Esophagus muscularis mucosa (tissue), 4 donors: ENCODE measurements around the gene EPHA2.

Source experiments
- CTCF ChIP-seq, 3 experiments: fragments of 200-600 bp in 2 of 3; fragments of 450-650 bp in 1 of 3; sonication (generic) in 2 of 3; IDR thresholded peaks; one replicate each; pipeline ENCODE4 v1.5.1; 2017 to 2019; ENCODE audit warnings: antibody characterized with exemption in 3 of 3, mild to moderate bottlenecking in 2 of 3, moderate library complexity in 1 of 3
- EP300 ChIP-seq: sonication (generic); formaldehyde crosslinking; IDR thresholded peaks from one replicate; pipeline ENCODE4 v1.6.1; 2017; ENCODE audit warnings: antibody characterized with exemption
- POLR2A ChIP-seq: fragments of 450-650 bp; IDR thresholded peaks from one replicate; pipeline ENCODE4 v1.6.1; 2017; ENCODE audit warnings: antibody characterized with exemption, moderate library complexity, mild to moderate bottlenecking, low read depth

GRCh38 chr1:16183765-16184556, 28.1 kb upstream of the EPHA2 start:
- TF ChIP-seq CTCF (IDR thresholded peaks at IDR 0.05): no peak
- no peak for TF ChIP-seq POLR2A
- TF ChIP-seq EP300: no peak
